Stimulated activated CD4-positive, alpha-beta T cell treated with anti-CD3 and anti-CD28 coated beads, Interleukin-4, amount 100 ng/mL, for 48 hours (primary cell): ENCODE results near the gene KRTAP10-11.
"Not testable (repeated sequence)": the region's sequence is repeated elsewhere in the genome, so short reads cannot be mapped to it uniquely, and the experiment has no call there.

Source experiments
- DNase-seq, 2 donors: peaks; one replicate each; pipeline ENCODE4 v3.0.0-alpha.2; 2020; ENCODE audit warnings: low read depth in 2 of 2

KRTAP10-11 gene

GRCh38 chr21:44646366-44647221, at the start of gene KRTAP10-11:
Gene KRTAP10-11, plus strand, starts transcription at chr21:44646414. Its CDS starts 45 bp downstream, at chr21:44646459.
- DNase-seq, result not testable (repeated sequence)

GRCh38 chr21:44598061-44598460, 48.2 kb upstream of the KRTAP10-11 start:
- no peak for DNase-seq

GRCh38 chr21:44599264-44600029, 46.8 kb upstream of the KRTAP10-11 start:
- DNase-seq, result no peak

- not testable (repeated sequence) for DNase-seq
Measured at GRCh38 chr21:44600118-44600978, 45.9 kb upstream of the KRTAP10-11 start, which contains the start of gene KRTAP10-7. Gene KRTAP10-7, plus strand, starts transcription at chr21:44600597. Its CDS starts 25 bp downstream, at chr21:44600622.

- not testable (repeated sequence) for DNase-seq
Measured at GRCh38 chr21:44601091-44601490, 45.1 kb upstream of the KRTAP10-11 start.

GRCh38 chr21:44601596-44602462, 44.4 kb upstream of the KRTAP10-11 start:
- no peak for DNase-seq

- DNase-seq, result no peak
Measured at GRCh38 chr21:44602463-44602850, 43.8 kb upstream of the KRTAP10-11 start.

GRCh38 chr21:44603109-44603875, 42.9 kb upstream of the KRTAP10-11 start:
- no peak for DNase-seq

- no peak for DNase-seq
Measured at GRCh38 chr21:44603911-44604310, 42.3 kb upstream of the KRTAP10-11 start.

- no peak for DNase-seq
Measured at GRCh38 chr21:44606495-44606894, 39.7 kb upstream of the KRTAP10-11 start.

GRCh38 chr21:44609193-44609592, 37.0 kb upstream of the KRTAP10-11 start:
- no peak for DNase-seq

GRCh38 chr21:44610157-44610843, 35.9 kb upstream of the KRTAP10-11 start:
- not testable (repeated sequence) for DNase-seq

- no peak for DNase-seq
Measured at GRCh38 chr21:44611551-44611950, 34.7 kb upstream of the KRTAP10-11 start.

GRCh38 chr21:44612029-44612486, 34.2 kb upstream of the KRTAP10-11 start, which contains the start of gene KRTAP10-8:
Gene KRTAP10-8, plus strand, starts transcription at chr21:44612079. Its CDS starts 22 bp downstream, at chr21:44612101.
- DNase-seq, result no peak

- no peak for DNase-seq
Measured at GRCh38 chr21:44612669-44613229, 33.5 kb upstream of the KRTAP10-11 start.

GRCh38 chr21:44613386-44614155, 32.6 kb upstream of the KRTAP10-11 start:
- no peak for DNase-seq

GRCh38 chr21:44614161-44614631, 32.0 kb upstream of the KRTAP10-11 start:
- DNase-seq, result no peak

GRCh38 chr21:44614961-44615391, 31.2 kb upstream of the KRTAP10-11 start:
- DNase-seq, result no peak
